B cell (primary cell): ENCODE measurements around the gene PIH1D1. TPM values are rescaled to one million over a fixed set of nuclear protein-coding genes. Genes with fewer than 3 reads are reported as not detected.

Source experiments
- ATAC-seq: fragments of 200-7000 bp; cut with Tn5 transposase; one replicate; pipeline ENCODE4 v1.10.0; 2021; ENCODE audit warnings: low read depth, mild to moderate bottlenecking, moderate number of reproducible peaks, moderate library complexity
- CTCF ChIA-PET: fragments of 350-600 bp; sonication (Branson Sonifier 250); formaldehyde crosslinking; loops from one replicate; lab custom pipeline; 2021; ENCODE audit warnings: antibody characterized with exemption, inconsistent platforms; lab: Charles Lee
- POLR2A ChIA-PET: fragments of 350-600 bp; sonication (Branson Sonifier 250); formaldehyde crosslinking; loops from one replicate; lab custom pipeline; 2021; ENCODE audit warnings: antibody characterized with exemption; lab: Charles Lee
- DNase-seq: peaks from one replicate; pipeline ENCODE4 v3.0.0; 2013
- H2AFZ ChIP-seq: 2 replicates; pipeline ENCODE4 v1.6.1; 2012; ENCODE audit warnings: mild to moderate bottlenecking, low read depth, low read length; ENCODE audit not compliant: insufficient read depth, poor library complexity, severe bottlenecking
- H3K27ac ChIP-seq, 2 donors: 1 replicate in 1 of 2; 2 replicates in 1 of 2; pipeline ENCODE4 v1.5.1; 2012 to 2013; ENCODE audit warnings: low read length in 2 of 2, mild to moderate bottlenecking in 2 of 2, moderate library complexity in 1 of 2
- H3K27me3 ChIP-seq, 4 experiments: fragments of 200-600 bp in 1 of 4; sonication (generic) in 1 of 4; replicated peaks in 1 of 4; 1 replicate in 2 of 4; 2 replicates in 2 of 4; pipeline versions ENCODE4 v1.6.1 to v1.7.0; 2013 to 2016; ENCODE audit warnings: low read length in 3 of 4, mild to moderate bottlenecking in 2 of 4, mixed read lengths in 1 of 4, moderate library complexity in 1 of 4; ENCODE audit not compliant: insufficient read depth in 4 of 4, control insufficient read depth in 3 of 4; ENCODE audit errors: control extremely low read depth in 1 of 4
- H3K36me3 ChIP-seq, 2 experiments: replicated peaks in 1 of 2; 1 replicate in 1 of 2; 2 replicates in 1 of 2; pipeline versions ENCODE4 v1.6.1 to v1.7.1; 2013; ENCODE audit warnings: low read length in 1 of 2; ENCODE audit not compliant: insufficient read depth in 2 of 2, control insufficient read depth in 1 of 2; ENCODE audit errors: control extremely low read depth in 1 of 2, extremely low read depth in 1 of 2
- H3K4me1 ChIP-seq, 2 donors: fragments of 200-600 bp in 1 of 2; sonication (generic) in 1 of 2; 1 replicate in 1 of 2; 2 replicates in 1 of 2; pipeline versions ENCODE4 v1.5.1 to v1.6.1; 2013 to 2017; ENCODE audit warnings: low read length in 2 of 2; ENCODE audit not compliant: control insufficient read depth in 2 of 2, insufficient read depth in 2 of 2
- H3K4me2 ChIP-seq: replicated peaks from 2 replicates; pipeline ENCODE3; 2012; ENCODE audit warnings: mild to moderate bottlenecking, low read depth, low read length; ENCODE audit not compliant: poor library complexity, severe bottlenecking
- H3K4me3 ChIP-seq, 5 experiments: fragments of 200-600 bp in 1 of 5; sonication (generic) in 1 of 5; 1 replicate in 3 of 5; 2 replicates in 2 of 5; pipeline versions ENCODE4 v1.5.1 to v1.7.0; 2011 to 2016; ENCODE audit warnings: low read length in 4 of 5, mild to moderate bottlenecking in 4 of 5, low read depth in 2 of 5, control low read depth in 1 of 5, moderate library complexity in 1 of 5; ENCODE audit not compliant: insufficient read depth in 1 of 5; ENCODE audit errors: control extremely low read depth in 1 of 5, extremely low read depth in 1 of 5
- H3K79me2 ChIP-seq: fragments of 200-600 bp; sonication (generic); one replicate; pipeline ENCODE4 v1.6.0; 2016; ENCODE audit warnings: low read length; ENCODE audit not compliant: control insufficient read depth, insufficient read depth
- H3K9ac ChIP-seq: fragments of 200-600 bp; sonication (generic); 2 replicates; pipeline ENCODE4 v1.6.1; 2017; ENCODE audit warnings: mild to moderate bottlenecking, low read length, moderate library complexity
- H3K9me3 ChIP-seq, 3 donors: one replicate each; pipeline versions ENCODE4 v1.6.1 to v1.7.1; 2013; ENCODE audit warnings: low read length in 2 of 3; ENCODE audit not compliant: control insufficient read depth in 2 of 3, insufficient read depth in 1 of 3; ENCODE audit errors: control extremely low read depth in 1 of 3
- H4K20me1 ChIP-seq: 2 replicates; pipeline ENCODE4 v1.6.0; 2012; ENCODE audit warnings: mild to moderate bottlenecking, low read length; ENCODE audit not compliant: insufficient read depth, control insufficient read depth, poor library complexity, severe bottlenecking
- H3K27ac Mint-ChIP-seq: one replicate; pipeline ENCODE4 v1.8.0; 2021; ENCODE audit warnings: mixed read lengths
- H3K27me3 Mint-ChIP-seq: one replicate; pipeline ENCODE4 v1.8.0; 2021; ENCODE audit warnings: mixed read lengths
- H3K4me1 Mint-ChIP-seq: one replicate; pipeline ENCODE4 v1.8.0; 2021; ENCODE audit warnings: mixed read lengths
- H3K4me3 Mint-ChIP-seq: one replicate; pipeline ENCODE4 v1.8.0; 2021; ENCODE audit warnings: mixed read lengths
- H3K9me3 Mint-ChIP-seq: one replicate; pipeline ENCODE4 v1.8.0; 2022; ENCODE audit warnings: mixed read lengths; ENCODE audit not compliant: insufficient read depth
- CTCF ChIP-seq: fragments of 200-600 bp; IDR thresholded peaks from one replicate; pipeline ENCODE4 v1.8.0; 2022; ENCODE audit warnings: antibody characterized with exemption, mild to moderate bottlenecking
- EZH2 ChIP-seq: IDR thresholded peaks from 2 replicates; pipeline ENCODE4 v1.6.1; 2012; ENCODE audit warnings: borderline replicate concordance, low read depth, mild to moderate bottlenecking, moderate library complexity, low read length; ENCODE audit not compliant: insufficient read depth, poor library complexity, severe bottlenecking
- WGBS: methylation state at CpG from one replicate; pipeline ENCODE4 v1.1.5; 2013; ENCODE audit warnings: missing lambda C conversion rate; ENCODE audit not compliant: insufficient coverage; 5-methylcytosine and 5-hydroxymethylcytosine counted together
- intact Hi-C: fragments of 100-400 bp; cut with micrococcal nuclease; formaldehyde crosslinking; loops from one replicate; pipeline ENCODE4 v1.10.0; 2022
- polyA plus RNA-seq: library from polyadenylated mRNA; depleted of rRNA; stranded (reverse); fragments of >200 nt; gene quantifications from 2 replicates; pipeline ENCODE4 v1.2.3, GENCODE V29; 2012
- total RNA-seq, 2 donors: library from RNA; stranded (reverse); fragments of 120-200 nt in 1 of 2; gene quantifications; 1 replicate in 1 of 2; 2 replicates in 1 of 2; pipeline versions ENCODE4 v1.2.3 to v1.2.4, GENCODE V29; 2013 to 2022

PIH1D1 gene
- total and polyA plus RNA-seq, 2 donors (not counting 1 experiment from before 2014, with no cell fraction given): 158 to 184 TPM

GRCh38 chr19:49456326-49456725 is 4.7 kb upstream of the PIH1D1 start:
- CTCF ChIA-PET: interaction anchor here (0.6 to 1.2 kb wide), 2 partner anchors 10 to 14 kb away, joined by 3 to 8 read pairs; no protein-coding TSS in a partner anchor
- intact Hi-C loops: no loop called here
- Histone ChIP-seq H3K9ac (no peak overlapping the region), H3K27ac (no peak overlapping the region), H3K79me2 (peaks cover 73% of the 10 kb centered on the region), H3K4me1 (peaks cover 15 to 34% of the 10 kb centered on the region in 2 donors), H4K20me1 (peaks cover 35% of the 10 kb centered on the region), H3K36me3 (peaks cover 0 to 43% of the 10 kb centered on the region in 2 experiments), H2AFZ (no peak overlapping the region), H3K4me3 (no peak overlapping the region), H3K27me3 (no peaks in the 10 kb centered on the region), H3K4me2 (no peak overlapping the region), H3K9me3 (peaks cover 0 to 3% (median 0%) of the 10 kb centered on the region in 3 donors)
- no peaks in the 10 kb centered on the region for H3K9me3 Mint-ChIP-seq
- ATAC-seq: no peak
- 100% methylated on average over 2 of the region's 5 CpGs for WGBS
- POLR2A ChIA-PET: no interaction called here
- H3K27me3 Mint-ChIP-seq: no peaks in the 10 kb centered on the region
- peaks cover 30% of the 10 kb centered on the region for H3K4me1 Mint-ChIP-seq
- H3K4me3 Mint-ChIP-seq: peak overlapping the region; percentile 32
- no peak overlapping the region for H3K27ac Mint-ChIP-seq
- no peak for DNase-seq
- TF ChIP-seq CTCF (no peak), EZH2 (no peak)

- intact Hi-C loops: no loop called here
- H3K9me3 Mint-ChIP-seq: no peaks in the 10 kb centered on the region
- no peaks in the 10 kb centered on the region for H3K27me3 Mint-ChIP-seq
- ATAC-seq (no peak), DNase-seq (no peak)
- no peak overlapping the region for H2AFZ ChIP-seq
- H3K4me1 ChIP-seq: peaks cover 16 to 35% of the 10 kb centered on the region in 2 donors
- no peak overlapping the region for H3K4me2 ChIP-seq
- TF ChIP-seq EZH2 (no peak), CTCF (no peak)
- H4K20me1 ChIP-seq: peaks cover 33% of the 10 kb centered on the region
- WGBS: 100% methylated on average over 2 of the region's 5 CpGs
- H3K4me3 Mint-ChIP-seq: peak overlapping the region; percentile 32
- ChIA-PET POLR2A (no interaction called here), CTCF (interaction anchor here (1.2 kb wide), 1 partner anchor 15 kb away, joined by 8 read pairs; no protein-coding TSS in a partner anchor)
- peaks cover 77% of the 10 kb centered on the region for H3K79me2 ChIP-seq
- H3K4me3 ChIP-seq: no peak overlapping the region
- H3K4me1 Mint-ChIP-seq: peaks cover 32% of the 10 kb centered on the region
- H3K9ac ChIP-seq: no peak overlapping the region
- peak overlapping the region; percentile 37 for H3K27ac Mint-ChIP-seq
- peaks cover 0 to 3% (median 0%) of the 10 kb centered on the region in 3 donors for H3K9me3 ChIP-seq
- H3K27ac ChIP-seq: no peak overlapping the region
- no peaks in the 10 kb centered on the region for H3K27me3 ChIP-seq
- peaks cover 0 to 40% of the 10 kb centered on the region in 2 experiments for H3K36me3 ChIP-seq
Observed at GRCh38 chr19:49455773-49456172, 4.2 kb upstream of the PIH1D1 start.
